ENCODE measurements around the gene LAMA1.

LAMA1 gene

GRCh38 chr18:7112936-7113335, 4.7 kb downstream of the LAMA1 start:
- no peak for DNase-seq (ENCODE audit: low read depth)

DNA sequence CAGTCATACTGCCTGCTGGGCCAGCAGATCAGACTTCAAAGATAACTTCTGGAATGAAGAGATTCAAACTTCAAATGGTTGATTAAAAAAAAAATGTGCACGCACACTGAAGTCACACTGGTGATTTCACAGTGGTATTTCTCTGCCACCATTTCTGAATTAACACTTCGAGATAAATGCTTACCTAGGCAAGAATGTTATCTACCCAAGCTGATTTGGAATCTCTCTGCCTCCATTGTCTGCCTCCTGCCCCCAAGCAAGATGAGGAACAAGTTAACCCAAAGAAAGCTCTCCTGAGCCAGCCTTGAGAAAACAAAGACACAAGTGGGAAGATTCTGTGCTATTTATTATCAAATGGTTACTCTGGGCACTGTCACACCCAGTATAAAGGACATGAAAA, 6.5 kb downstream of the LAMA1 start:
- no peak for DNase-seq (ENCODE audit: low read depth)

DNA sequence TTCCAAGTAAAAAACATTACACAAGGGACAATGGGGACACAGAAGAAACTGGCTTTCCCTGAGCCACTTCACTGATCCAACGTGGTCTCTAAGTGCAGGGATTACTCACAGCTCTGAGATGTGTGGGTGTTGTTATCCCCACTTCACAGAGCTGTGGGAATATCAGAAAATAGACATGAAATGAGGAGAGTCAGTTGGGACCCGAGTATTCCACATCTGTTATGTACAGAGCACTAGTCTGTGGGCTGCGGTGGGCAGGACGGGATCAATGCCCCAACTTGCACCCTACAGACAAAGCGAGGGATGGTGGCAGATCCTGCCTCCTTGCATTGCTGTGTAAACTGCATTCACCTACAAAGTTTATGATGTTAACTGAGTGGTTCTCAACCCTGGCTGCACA, 11.7 kb downstream of the LAMA1 start:
- no peak for DNase-seq (ENCODE audit: low read depth)

DNA sequence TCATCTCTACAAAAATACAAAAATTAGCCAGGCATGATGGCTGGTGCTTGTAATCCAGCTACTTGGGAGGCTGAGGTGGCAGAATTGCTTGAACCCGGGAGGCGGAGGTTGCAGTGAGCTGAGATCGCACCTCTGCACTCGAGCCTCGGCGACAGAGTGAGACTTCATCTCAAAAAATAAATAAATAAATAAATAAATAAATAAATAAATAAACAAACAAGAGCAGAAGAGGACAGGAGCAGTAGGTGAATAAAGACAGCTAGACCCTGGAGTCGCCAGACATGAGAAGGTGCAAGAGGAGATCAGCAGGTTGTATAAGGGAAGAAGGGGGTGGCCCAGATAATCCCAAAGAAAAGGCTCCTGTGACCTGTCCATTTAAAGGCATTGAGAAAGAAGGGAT, 12.3 kb downstream of the LAMA1 start:
- no peak for DNase-seq (ENCODE audit: low read depth)

GRCh38 chr18:7104649-7105048, 12.9 kb downstream of the LAMA1 start:
- DNase-seq (ENCODE audit: low read depth), result no peak

- DNase-seq (ENCODE audit: low read depth), result no peak
Measured at GRCh38 chr18:7102131-7102530, 15.5 kb downstream of the LAMA1 start.

- DNase-seq (ENCODE audit: low read depth), result no peak
Measured at GRCh38 chr18:7096838-7097237, 20.8 kb downstream of the LAMA1 start.

GRCh38 chr18:7094427-7094826, 23.2 kb downstream of the LAMA1 start:
- no peak for DNase-seq (ENCODE audit: low read depth)

- no peak for DNase-seq (ENCODE audit: low read depth)
Measured at GRCh38 chr18:7090771-7091170, 26.8 kb downstream of the LAMA1 start.

- no peak for DNase-seq (ENCODE audit: low read depth)
Measured at GRCh38 chr18:7089369-7089768, 28.2 kb downstream of the LAMA1 start.

- no peak for DNase-seq (ENCODE audit: low read depth)
Measured at GRCh38 chr18:7084080-7085065, 33.2 kb downstream of the LAMA1 start.

DNA sequence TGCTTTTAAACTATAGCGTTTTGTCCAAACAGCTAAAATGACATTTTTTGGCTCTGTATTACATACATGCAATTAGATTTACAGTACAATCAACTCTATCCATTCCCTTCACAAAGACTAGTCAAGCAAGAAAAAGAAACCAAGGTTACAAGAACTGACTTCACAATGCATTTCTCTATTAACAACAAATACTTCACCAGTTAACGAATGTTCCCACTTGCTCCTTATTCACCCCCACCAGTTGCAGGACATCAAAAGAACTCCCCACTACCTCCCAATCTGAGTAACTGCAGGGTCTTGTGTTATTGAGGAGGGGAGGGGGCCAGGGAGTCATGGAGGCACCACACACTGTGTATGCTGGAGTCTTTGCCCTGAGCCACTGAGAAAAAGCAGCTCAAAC, 34.9 kb downstream of the LAMA1 start:
- DNase-seq (ENCODE audit: low read depth), result no peak

GRCh38 chr18:7079231-7079630, 38.4 kb downstream of the LAMA1 start:
- no peak for DNase-seq (ENCODE audit: low read depth)

GRCh38 chr18:7072593-7072992, 45.0 kb downstream of the LAMA1 start:
- DNase-seq (ENCODE audit: low read depth), result no peak

DNA sequence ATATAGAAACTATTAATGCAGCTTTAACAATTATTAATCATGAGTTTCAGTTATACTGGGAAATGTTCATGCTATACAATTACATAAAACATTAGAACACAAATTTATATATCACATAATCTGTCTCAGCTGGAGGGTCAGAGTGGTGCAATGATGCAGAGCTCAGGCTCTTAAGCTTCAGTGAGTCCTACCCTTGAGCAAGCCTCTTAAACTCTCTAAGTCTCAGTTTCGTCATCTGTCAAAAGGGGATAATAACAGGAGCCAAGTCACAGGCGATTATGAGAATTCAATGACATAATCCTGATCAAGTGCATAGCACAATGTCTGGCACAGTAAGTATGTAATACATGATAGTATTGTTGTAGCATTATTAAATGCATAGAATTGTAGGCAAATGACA, 46.0 kb downstream of the LAMA1 start:
- DNase-seq (ENCODE audit: low read depth), result no peak

- DNase-seq (ENCODE audit: low read depth), result no peak
Measured at GRCh38 chr18:7070466-7070865, 47.1 kb downstream of the LAMA1 start.

- no peak for DNase-seq (ENCODE audit: low read depth)
Measured at GRCh38 chr18:7068871-7069590, 48.6 kb downstream of the LAMA1 start.

GRCh38 chr18:7066965-7067555, 50.5 kb downstream of the LAMA1 start:
- no peak for DNase-seq (ENCODE audit: low read depth)

DNA sequence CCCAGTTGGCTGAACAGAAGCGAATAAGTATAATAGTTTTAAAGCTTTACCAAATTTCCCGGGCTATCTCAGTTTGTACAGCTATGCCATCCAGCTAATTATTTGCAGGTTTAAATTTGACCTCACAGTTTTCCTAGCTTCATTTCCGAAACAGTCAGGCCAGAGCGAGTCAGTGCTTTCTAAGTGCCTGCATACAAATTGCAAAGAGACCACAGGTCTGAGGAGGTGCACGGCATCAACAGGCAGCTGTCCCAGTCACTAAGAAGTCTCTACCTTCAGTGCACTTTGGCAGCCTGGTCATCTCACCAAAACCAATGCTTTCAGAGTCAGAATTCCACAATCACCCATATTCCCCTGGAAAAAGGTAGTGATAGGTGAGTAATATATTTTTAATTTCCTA, 51.9 kb downstream of the LAMA1 start:
- no peak for DNase-seq (ENCODE audit: low read depth)

GRCh38 chr18:7064346-7064745, 53.3 kb downstream of the LAMA1 start:
- no peak for DNase-seq (ENCODE audit: low read depth)

DNA sequence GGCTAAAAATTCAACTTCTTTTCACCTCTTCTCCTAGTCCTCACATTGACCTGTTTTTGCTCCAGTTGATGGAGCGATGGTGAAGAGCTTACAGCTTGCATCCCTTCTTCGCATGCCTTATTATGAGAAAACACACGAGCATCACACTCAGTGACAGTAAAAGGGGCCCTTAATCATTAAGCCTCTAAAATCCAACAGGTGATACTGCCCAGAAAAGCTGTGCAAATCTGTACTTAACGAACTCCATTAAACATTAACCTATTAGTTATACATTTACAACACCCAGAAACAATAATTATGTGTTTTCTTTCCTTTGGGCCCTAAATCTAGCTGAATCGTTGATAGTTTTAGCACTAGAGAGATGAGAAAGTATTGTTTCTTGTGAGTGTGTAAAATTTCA, 54.8 kb downstream of the LAMA1 start:
- no peak for DNase-seq (ENCODE audit: low read depth)

- no peak for DNase-seq (ENCODE audit: low read depth)
Measured at GRCh38 chr18:7062236-7062635, 55.4 kb downstream of the LAMA1 start.

DNA sequence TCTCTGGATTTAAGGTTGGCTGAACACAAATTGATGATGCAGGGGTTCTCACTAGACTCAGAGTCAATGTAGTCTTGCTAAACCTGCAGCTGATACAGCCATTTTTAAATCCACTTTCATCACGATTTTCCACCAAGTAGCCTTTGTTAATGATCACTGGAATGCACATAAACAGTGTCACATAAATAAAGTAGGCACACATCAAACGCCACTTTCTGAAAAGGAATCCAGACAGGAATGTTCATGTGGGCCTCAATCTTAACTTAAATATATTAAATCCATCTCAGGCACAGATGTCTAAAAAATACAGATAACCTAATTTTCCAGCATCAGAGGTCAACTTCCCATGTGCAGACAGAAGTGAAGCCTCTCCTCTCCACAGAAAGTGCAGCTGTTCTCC, 58.3 kb downstream of the LAMA1 start:
- DNase-seq (ENCODE audit: low read depth), result no peak

Measured in activated T-helper 1 cell treated with Interleukin-2 at 50 U/mL for 16 hours (primary cell).